Mesenchymal stem cell (in vitro differentiated cells and primary cell): ENCODE data around the gene BCKDHB.

ENCODE experiments used
- DNase-seq: peaks from one replicate; pipeline ENCODE4 v3.0.0-alpha.2; 2013
- H2AFZ ChIP-seq: one replicate; pipeline ENCODE4 v1.6.1; 2013; ENCODE audit warnings: low read depth, mild to moderate bottlenecking, control low read depth, inconsistent platforms, low read length, moderate library complexity
- H2AK5ac ChIP-seq: 2 replicates; pipeline ENCODE4 v1.6.1; 2013; ENCODE audit warnings: low read length, moderate library complexity, mild to moderate bottlenecking, inconsistent platforms; ENCODE audit not compliant: severe bottlenecking
- H2BK120ac ChIP-seq: one replicate; pipeline ENCODE4 v1.6.1; 2013; ENCODE audit warnings: low read depth, mild to moderate bottlenecking, inconsistent platforms, low read length, moderate library complexity
- H2BK12ac ChIP-seq, 2 experiments: one replicate each; pipeline ENCODE4 v1.6.1; 2013; ENCODE audit warnings: inconsistent platforms in 2 of 2, low read length in 2 of 2, mild to moderate bottlenecking in 2 of 2, moderate library complexity in 2 of 2, control low read depth in 1 of 2
- H2BK15ac ChIP-seq: one replicate; pipeline ENCODE4 v1.6.1; 2013; ENCODE audit warnings: mild to moderate bottlenecking, low read depth, inconsistent platforms; ENCODE audit not compliant: poor library complexity, severe bottlenecking
- H2BK5ac ChIP-seq: 2 replicates; pipeline ENCODE4 v1.6.1; 2013; ENCODE audit warnings: low read depth, mild to moderate bottlenecking, low read length, control low read depth, inconsistent platforms; ENCODE audit not compliant: poor library complexity, severe bottlenecking
- H3K14ac ChIP-seq, 2 experiments: one replicate each; pipeline ENCODE4 v1.6.1; 2013; ENCODE audit warnings: inconsistent platforms in 2 of 2, low read length in 2 of 2, control low read depth in 1 of 2, mild to moderate bottlenecking in 1 of 2, moderate library complexity in 1 of 2
- H3K18ac ChIP-seq, 2 experiments: one replicate each; pipeline ENCODE4 v1.6.1; 2013; ENCODE audit warnings: inconsistent platforms in 2 of 2, low read length in 2 of 2, control low read depth in 1 of 2, low read depth in 1 of 2, mild to moderate bottlenecking in 1 of 2
- H3K23ac ChIP-seq, 2 experiments: one replicate each; pipeline ENCODE4 v1.6.1; 2013; ENCODE audit warnings: inconsistent platforms in 2 of 2, low read length in 2 of 2, mild to moderate bottlenecking in 2 of 2, moderate library complexity in 2 of 2, control low read depth in 1 of 2
- H3K27ac ChIP-seq: 2 replicates; pipeline ENCODE4 v1.5.1; 2013; ENCODE audit warnings: mild to moderate bottlenecking, moderate library complexity, low read length, control low read depth, inconsistent platforms; ENCODE audit not compliant: poor library complexity, severe bottlenecking
- H3K27me3 ChIP-seq, 2 experiments: 2 replicates each; pipeline versions ENCODE4 v1.6.1 to v1.7.0; 2013; ENCODE audit warnings: low read length in 2 of 2, mild to moderate bottlenecking in 2 of 2, moderate library complexity in 2 of 2, control low read depth in 1 of 2, inconsistent platforms in 1 of 2; ENCODE audit not compliant: control insufficient read depth in 1 of 2, insufficient read depth in 1 of 2
- H3K36me3 ChIP-seq, 2 experiments: 2 replicates each; pipeline versions ENCODE4 v1.6.1 to v1.7.0; 2013; ENCODE audit warnings: low read length in 2 of 2, control low read depth in 1 of 2, inconsistent platforms in 1 of 2, low read depth in 1 of 2, mild to moderate bottlenecking in 1 of 2; ENCODE audit not compliant: insufficient read depth in 2 of 2, control insufficient read depth in 1 of 2
- H3K4ac ChIP-seq, 2 experiments: one replicate each; pipeline ENCODE4 v1.6.1; 2013; ENCODE audit warnings: inconsistent platforms in 2 of 2, low read length in 2 of 2, mild to moderate bottlenecking in 2 of 2, moderate library complexity in 2 of 2, control low read depth in 1 of 2, low read depth in 1 of 2
- H3K4me1 ChIP-seq: 2 replicates; pipeline ENCODE4 v1.6.1; 2013; ENCODE audit warnings: low read depth, low read length, control low read depth; ENCODE audit not compliant: control insufficient read depth, insufficient read depth
- H3K4me2 ChIP-seq: 2 replicates; pipeline ENCODE4 v1.6.1; 2013; ENCODE audit warnings: low read length, mild to moderate bottlenecking, inconsistent platforms; ENCODE audit not compliant: poor library complexity, severe bottlenecking
- H3K4me3 ChIP-seq, 2 experiments: 2 replicates each; pipeline versions ENCODE4 v1.5.1 to v1.7.0; 2013; ENCODE audit warnings: low read length in 2 of 2, mild to moderate bottlenecking in 2 of 2, control low read depth in 1 of 2, low read depth in 1 of 2; ENCODE audit not compliant: insufficient read depth in 1 of 2
- H3K79me1 ChIP-seq: replicated peaks from 2 replicates; pipeline ENCODE4 v1.6.1; 2013; ENCODE audit warnings: mild to moderate bottlenecking, control low read depth, low read length, inconsistent platforms; ENCODE audit not compliant: poor library complexity, severe bottlenecking
- H3K9ac ChIP-seq: 2 replicates; pipeline ENCODE4 v1.7.0; 2013; ENCODE audit warnings: mild to moderate bottlenecking, low read length, moderate library complexity
- H3K9me3 ChIP-seq: 2 replicates; pipeline ENCODE4 v1.7.0; 2013; ENCODE audit warnings: mild to moderate bottlenecking, low read length; ENCODE audit not compliant: control insufficient read depth
- H4K8ac ChIP-seq: one replicate; pipeline ENCODE4 v1.6.1; 2013; ENCODE audit warnings: inconsistent platforms, mild to moderate bottlenecking, low read length, moderate library complexity
- H4K91ac ChIP-seq: one replicate; pipeline ENCODE4 v1.6.1; 2013; ENCODE audit warnings: mild to moderate bottlenecking, low read length, inconsistent platforms
- WGBS: methylation state at CpG from one replicate; pipeline ENCODE4 v1.1.7; 2013; ENCODE audit warnings: mixed read lengths; 5-methylcytosine and 5-hydroxymethylcytosine counted together

BCKDHB gene

GRCh38 chr6:80077067-80077466, 29.4 kb upstream of the BCKDHB start:
- no peak overlapping the region for H2BK5ac ChIP-seq
- H3K27ac ChIP-seq = no peak overlapping the region
- no peak overlapping the region for H3K14ac ChIP-seq
- no peak overlapping the region for H4K8ac ChIP-seq
- no peak overlapping the region for H2BK15ac ChIP-seq
- no peak overlapping the region for H2AFZ ChIP-seq
- WGBS = 57% methylated on average over 1 of the region's 1 CpG
- no peak overlapping the region for H3K4ac ChIP-seq
- no peak overlapping the region for H2BK12ac ChIP-seq
- no peak overlapping the region for H2AK5ac ChIP-seq
- no peak overlapping the region for H3K9ac ChIP-seq
- no peak overlapping the region for H3K18ac ChIP-seq
- H3K36me3 ChIP-seq = no peaks in the 10 kb centered on the region
- H4K91ac ChIP-seq = no peak overlapping the region
- peaks cover 23% of the 10 kb centered on the region for H3K9me3 ChIP-seq
- no peak overlapping the region for H3K4me3 ChIP-seq
- H3K4me1 ChIP-seq = no peaks in the 10 kb centered on the region
- no peak overlapping the region for H2BK120ac ChIP-seq
- H3K23ac ChIP-seq = no peak overlapping the region
- H3K4me2 ChIP-seq = no peak overlapping the region
- no peaks in the 10 kb centered on the region for H3K27me3 ChIP-seq
- no peaks in the 10 kb centered on the region for H3K79me1 ChIP-seq
- DNase-seq = no peak

GRCh38 chr6:80088637-80089036, 17.8 kb upstream of the BCKDHB start:
- no peak overlapping the region for H2AK5ac ChIP-seq
- no peak overlapping the region for H3K27ac ChIP-seq
- H2AFZ ChIP-seq = no peak overlapping the region
- H2BK15ac ChIP-seq = no peak overlapping the region
- H3K4me1 ChIP-seq = no peaks in the 10 kb centered on the region
- no peak overlapping the region for H3K9ac ChIP-seq
- no peak overlapping the region for H3K4me2 ChIP-seq
- no peaks in the 10 kb centered on the region for H3K27me3 ChIP-seq
- WGBS = 96% methylated on average over 6 of the region's 6 CpGs
- no peaks in the 10 kb centered on the region for H3K36me3 ChIP-seq
- no peak overlapping the region for H3K18ac ChIP-seq
- no peak for DNase-seq
- H3K4me3 ChIP-seq = no peak overlapping the region
- no peaks in the 10 kb centered on the region for H3K9me3 ChIP-seq
- no peak overlapping the region for H3K4ac ChIP-seq
- H2BK12ac ChIP-seq = no peak overlapping the region
- no peak overlapping the region for H2BK120ac ChIP-seq
- H3K14ac ChIP-seq = no peak overlapping the region
- no peak overlapping the region for H3K23ac ChIP-seq
- H3K79me1 ChIP-seq = no peaks in the 10 kb centered on the region
- no peak overlapping the region for H2BK5ac ChIP-seq
- no peak overlapping the region for H4K8ac ChIP-seq
- H4K91ac ChIP-seq = no peak overlapping the region

- Histone ChIP-seq H3K9me3 (no peaks in the 10 kb centered on the region), H3K4me2 (no peak overlapping the region), H4K8ac (no peak overlapping the region), H3K18ac (no peak overlapping the region), H2BK12ac (no peak overlapping the region), H3K4ac (no peak overlapping the region), H4K91ac (no peak overlapping the region), H3K4me1 (no peaks in the 10 kb centered on the region), H3K14ac (no peak overlapping the region), H3K23ac (no peak overlapping the region), H2BK5ac (no peak overlapping the region), H3K27ac (no peak overlapping the region), H2BK15ac (no peak overlapping the region), H2BK120ac (no peak overlapping the region), H2AFZ (no peak overlapping the region), H3K4me3 (no peak overlapping the region), H2AK5ac (no peak overlapping the region), H3K9ac (no peak overlapping the region), H3K36me3 (no peaks in the 10 kb centered on the region), H3K79me1 (no peaks in the 10 kb centered on the region), H3K27me3 (no peaks in the 10 kb centered on the region)
- DNase-seq = no peak
These were observed 15.0 kb upstream of the BCKDHB start for GRCh38 chr6:80091506-80091905.

DNA sequence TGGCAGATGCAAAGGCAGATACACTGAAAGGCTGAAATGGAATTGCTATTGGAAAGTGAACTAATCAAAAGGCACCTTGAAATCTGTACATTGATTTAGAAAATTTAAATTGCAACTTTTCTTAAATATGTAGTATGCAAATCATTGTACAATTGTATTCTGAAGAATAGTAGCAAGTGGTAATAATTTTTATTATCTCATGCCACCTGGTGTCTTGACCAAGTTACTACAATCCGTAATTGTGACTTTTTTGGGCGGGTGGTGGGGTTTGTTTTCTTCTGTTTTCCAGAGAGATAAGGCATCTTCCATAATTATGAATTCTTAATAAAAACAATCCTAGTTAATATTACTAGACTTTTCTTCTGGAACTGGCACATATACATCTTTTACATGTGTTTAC, 12.5 kb upstream of the BCKDHB start:
- Histone ChIP-seq H2AK5ac (no peak overlapping the region), H3K4ac (no peak overlapping the region), H3K18ac (no peak overlapping the region), H3K14ac (no peak overlapping the region), H2BK5ac (no peak overlapping the region), H2BK120ac (no peak overlapping the region), H2BK15ac (no peak overlapping the region), H3K27ac (no peak overlapping the region), H3K4me3 (no peak overlapping the region), H2AFZ (no peak overlapping the region), H3K4me2 (no peak overlapping the region), H3K9ac (no peak overlapping the region), H4K91ac (no peak overlapping the region), H3K23ac (no peak overlapping the region), H3K4me1 (no peaks in the 10 kb centered on the region), H4K8ac (no peak overlapping the region), H3K9me3 (no peaks in the 10 kb centered on the region), H3K27me3 (no peaks in the 10 kb centered on the region), H3K36me3 (no peaks in the 10 kb centered on the region), H2BK12ac (no peak overlapping the region), H3K79me1 (no peaks in the 10 kb centered on the region)
- no CpG with 5 or more reads among the region's 2 CpGs for WGBS
- DNase-seq = peak; percentile 35
